IPS-15b (cell line): ENCODE measurements around the gene KASH5.
"Not testable (repeated sequence)": the region's sequence is repeated elsewhere in the genome, so short reads cannot be mapped to it uniquely, and the experiment has no call there.

Experiments
- H3K27me3 ChIP-seq: one replicate; pipeline ENCODE4 v1.6.1; 2013; ENCODE audit warnings: low read length; ENCODE audit not compliant: control insufficient read depth, insufficient read depth
- H3K36me3 ChIP-seq: one replicate; pipeline ENCODE4 v1.6.1; 2013; ENCODE audit warnings: low read length; ENCODE audit not compliant: control insufficient read depth, insufficient read depth
- H3K4me1 ChIP-seq: one replicate; pipeline ENCODE4 v1.6.1; 2013; ENCODE audit warnings: mild to moderate bottlenecking, low read length; ENCODE audit not compliant: control insufficient read depth, insufficient read depth
- H3K4me3 ChIP-seq: one replicate; pipeline ENCODE4 v1.5.1; 2013; ENCODE audit warnings: low read depth, low read length
- H3K9ac ChIP-seq: one replicate; pipeline ENCODE4 v1.6.1; 2013; ENCODE audit warnings: low read depth, mild to moderate bottlenecking, low read length
- H3K9me3 ChIP-seq: one replicate; pipeline ENCODE4 v1.6.1; 2013; ENCODE audit warnings: mild to moderate bottlenecking, low read length; ENCODE audit not compliant: control insufficient read depth, insufficient read depth

KASH5 gene

GRCh38 chr19:49437231-49437630, 49.2 kb downstream of the KASH5 start:
- H3K9me3 ChIP-seq, result no peaks in the 10 kb centered on the region
- H3K27me3 ChIP-seq, result peaks cover 85% of the 10 kb centered on the region
- peak overlapping the region; percentile 56 for H3K4me3 ChIP-seq
- H3K36me3 ChIP-seq, result no peaks in the 10 kb centered on the region
- no peak overlapping the region for H3K9ac ChIP-seq
- H3K4me1 ChIP-seq, result peaks cover 2% of the 10 kb centered on the region

- Histone ChIP-seq H3K4me1 (peaks cover 2% of the 10 kb centered on the region), H3K4me3 (no peak overlapping the region), H3K36me3 (no peaks in the 10 kb centered on the region), H3K27me3 (peaks cover 75% of the 10 kb centered on the region), H3K9me3 (no peaks in the 10 kb centered on the region), H3K9ac (no peak overlapping the region)
Observed at GRCh38 chr19:49438261-49438660, 50.2 kb downstream of the KASH5 start.

DNA sequence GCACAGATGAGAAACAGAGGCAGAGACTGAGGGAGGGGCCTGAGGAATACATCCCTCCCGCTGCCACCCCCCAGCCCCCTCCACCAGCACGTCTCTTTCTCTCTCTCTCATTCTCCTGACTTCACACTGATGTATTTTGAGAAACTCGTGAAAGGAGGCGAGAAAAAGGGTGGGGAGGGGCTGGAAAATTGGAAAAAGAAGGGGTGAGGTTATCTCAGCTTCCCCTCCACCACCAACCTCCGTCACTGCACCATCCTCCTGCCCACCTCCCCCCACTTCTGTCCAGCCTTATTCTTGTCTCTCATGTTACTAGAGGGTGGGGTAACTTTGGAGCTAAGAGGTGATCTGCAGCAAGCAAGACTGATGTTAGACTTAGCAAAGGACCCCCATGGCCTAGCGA, 51.8 kb downstream of the KASH5 start:
- Histone ChIP-seq H3K36me3 (no peaks in the 10 kb centered on the region), H3K9me3 (no peaks in the 10 kb centered on the region), H3K4me1 (peaks cover 2% of the 10 kb centered on the region), H3K9ac (no peak overlapping the region), H3K27me3 (peaks cover 64% of the 10 kb centered on the region), H3K4me3 (peak overlapping the region; percentile 61)

DNA sequence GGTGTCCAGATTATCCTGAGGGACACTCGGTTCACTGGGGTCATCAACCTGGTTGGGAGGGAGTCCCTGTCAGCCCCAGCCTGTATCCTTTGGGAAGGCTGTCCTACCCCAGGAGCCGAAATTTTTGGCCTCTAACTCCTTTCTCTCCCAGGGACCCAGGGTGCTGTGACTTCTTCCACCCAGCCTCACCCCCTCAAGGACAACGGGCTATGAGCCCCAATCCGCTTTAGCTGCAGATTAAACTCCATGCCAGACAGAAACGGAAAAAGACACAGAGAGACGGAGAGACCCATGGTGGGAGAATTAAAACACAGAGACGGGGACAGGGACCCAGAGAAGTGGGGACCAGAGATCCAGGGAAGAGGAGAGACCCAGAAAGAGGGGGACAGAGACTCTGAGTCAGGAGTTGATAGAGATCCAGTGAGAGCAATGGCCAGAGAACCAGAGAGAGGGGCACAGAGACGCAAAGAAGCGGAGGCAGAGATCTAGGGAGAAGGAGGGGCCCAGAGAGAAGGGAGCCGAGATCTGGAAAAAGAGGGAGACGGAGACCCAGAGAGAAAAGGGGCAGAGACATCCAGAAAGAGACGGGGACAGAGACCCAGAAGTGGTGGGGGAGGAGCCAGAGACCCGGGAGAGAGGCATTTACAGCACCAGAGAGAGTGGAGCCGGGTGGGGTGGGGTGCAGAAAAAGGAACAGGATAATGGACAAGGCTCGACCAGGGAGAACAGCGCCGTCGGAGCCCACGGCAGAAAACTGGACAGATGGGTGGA, 52.6 kb downstream of the KASH5 start:
- H3K27me3 ChIP-seq, result peaks cover 57% of the 10 kb centered on the region
- peak overlapping the region; percentile 61 for H3K4me3 ChIP-seq
- no peaks in the 10 kb centered on the region for H3K36me3 ChIP-seq
- no peaks in the 10 kb centered on the region for H3K9me3 ChIP-seq
- peaks cover 2% of the 10 kb centered on the region for H3K4me1 ChIP-seq
- H3K9ac ChIP-seq, result no peak overlapping the region

- Histone ChIP-seq H3K9me3 (no peaks in the 10 kb centered on the region), H3K9ac (no peak within 1 kb of the TSS), H3K4me1 (no peaks in the 10 kb centered on the region), H3K27me3 (peaks cover 50% of the 10 kb centered on the region), H3K4me3 (peak within 1 kb of the TSS; percentile 61), H3K36me3 (peaks cover 3% of the 10 kb centered on the region)
Observed at GRCh38 chr19:49441210-49441959, 53.3 kb downstream of the KASH5 start, which contains the start of gene SLC17A7. TSS of gene SLC17A7 (minus strand) at chr19:49441527. CDS start at chr19:49441379, 148 bp downstream.

- Histone ChIP-seq H3K9me3 (no peaks in the 10 kb centered on the region), H3K9ac (no peak overlapping the region), H3K4me3 (peak overlapping the region; percentile 16), H3K4me1 (no peaks in the 10 kb centered on the region), H3K36me3 (peaks cover 6% of the 10 kb centered on the region), H3K27me3 (peaks cover 44% of the 10 kb centered on the region)
Observed at GRCh38 chr19:49441960-49442350, 53.9 kb downstream of the KASH5 start.

GRCh38 chr19:49442354-49442753, 54.3 kb downstream of the KASH5 start:
- Histone ChIP-seq H3K4me1 (no peaks in the 10 kb centered on the region), H3K9me3 (no peaks in the 10 kb centered on the region), H3K36me3 (peaks cover 9% of the 10 kb centered on the region), H3K4me3 (peak overlapping the region; percentile 30), H3K9ac (no peak overlapping the region), H3K27me3 (peaks cover 40% of the 10 kb centered on the region)

DNA sequence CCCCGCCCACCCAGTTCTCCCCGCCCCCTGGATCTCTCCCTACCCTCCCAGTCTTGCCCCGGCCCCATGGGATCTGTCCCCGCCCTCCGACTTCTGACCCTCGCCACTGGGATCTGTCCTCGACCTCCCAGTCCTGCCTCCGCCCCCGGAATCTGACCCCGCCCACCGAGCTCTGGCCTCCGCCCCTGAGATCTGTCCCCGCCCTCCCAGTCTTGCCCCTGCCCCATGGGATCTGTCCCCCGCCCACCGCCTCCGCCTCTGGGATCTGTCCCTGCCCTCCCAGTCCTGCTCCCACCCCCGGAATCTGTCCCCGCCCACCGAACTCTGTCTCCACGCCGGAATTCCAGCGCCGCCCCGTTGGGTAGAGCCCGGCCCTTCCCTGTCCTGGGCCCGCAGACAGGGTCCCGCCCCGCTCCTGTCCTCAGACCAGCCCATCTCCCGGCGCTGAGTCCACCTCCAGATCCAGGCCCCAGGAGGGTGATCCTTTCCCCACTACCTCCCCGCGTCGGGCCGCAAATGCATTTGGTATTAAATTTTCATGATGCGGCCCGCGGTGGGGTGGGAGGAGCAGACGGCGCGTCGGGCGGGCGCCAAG, 54.8 kb downstream of the KASH5 start:
- no peaks in the 10 kb centered on the region for H3K4me1 ChIP-seq
- H3K9ac ChIP-seq, result no peak overlapping the region
- H3K4me3 ChIP-seq, result peak overlapping the region; percentile 65
- H3K27me3 ChIP-seq, result peaks cover 35% of the 10 kb centered on the region
- peaks cover 9% of the 10 kb centered on the region for H3K36me3 ChIP-seq
- H3K9me3 ChIP-seq, result no peaks in the 10 kb centered on the region

DNA sequence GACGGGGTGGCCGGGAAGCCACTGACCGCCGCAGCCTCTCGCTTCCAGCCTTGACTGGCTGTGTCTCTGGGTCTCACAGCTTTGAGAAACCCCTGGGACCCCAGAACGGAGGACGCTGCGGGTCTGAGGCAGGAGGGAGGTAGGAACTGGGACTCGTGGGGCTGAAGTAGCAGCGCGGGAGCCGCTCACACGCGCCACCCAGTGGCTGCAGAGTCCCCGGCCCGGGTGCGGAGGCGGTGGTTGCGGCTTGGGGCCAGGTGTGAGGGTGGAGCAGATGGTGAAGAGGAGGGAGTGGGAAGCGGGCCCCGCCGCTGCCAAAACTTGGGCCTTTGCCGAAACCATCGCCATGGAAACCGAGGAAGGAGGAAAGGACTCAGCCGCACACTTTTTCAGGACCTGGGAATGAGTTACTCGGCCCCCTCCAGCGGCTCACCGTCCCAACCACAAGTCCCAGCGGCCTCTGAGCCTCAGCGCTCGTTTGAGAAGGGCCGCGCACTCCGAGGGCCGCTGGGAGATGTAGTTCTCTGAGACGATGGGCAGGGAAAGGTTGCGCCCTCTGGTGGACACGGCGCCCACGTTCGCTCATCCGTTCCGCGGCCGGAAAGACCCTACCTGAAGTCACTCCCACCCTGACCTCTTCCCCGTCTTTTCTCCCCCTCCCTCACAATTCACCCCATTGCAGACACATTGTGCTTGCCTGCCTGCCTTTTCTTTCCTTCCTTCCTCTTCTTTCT, 55.5 kb downstream of the KASH5 start:
- Histone ChIP-seq H3K36me3 (peaks cover 9% of the 10 kb centered on the region), H3K27me3 (peaks cover 29% of the 10 kb centered on the region), H3K4me3 (peak overlapping the region; percentile 65), H3K9me3 (no peaks in the 10 kb centered on the region), H3K4me1 (peaks cover 3% of the 10 kb centered on the region), H3K9ac (no peak overlapping the region)

GRCh38 chr19:49444100-49444700, 56.2 kb downstream of the KASH5 start:
- H3K9ac ChIP-seq, result not testable (repeated sequence)

GRCh38 chr19:49445997-49446396, 57.9 kb downstream of the KASH5 start:
- no peaks in the 10 kb centered on the region for H3K9me3 ChIP-seq
- H3K9ac ChIP-seq, result no peak overlapping the region
- H3K4me1 ChIP-seq, result peaks cover 8% of the 10 kb centered on the region
- peaks cover 20% of the 10 kb centered on the region for H3K36me3 ChIP-seq
- no peak overlapping the region for H3K4me3 ChIP-seq
- H3K27me3 ChIP-seq, result peaks cover 4% of the 10 kb centered on the region

More at GRCh38 chr19:49444100-49444700, 56.2 kb downstream of the KASH5 start:
- not testable (repeated sequence) for H3K4me1 ChIP-seq, H3K9me3 ChIP-seq, H3K4me3 ChIP-seq
- Histone ChIP-seq H3K27me3 (peaks cover 22% of the 10 kb centered on the region), H3K36me3 (peaks cover 10% of the 10 kb centered on the region)
